CD4-positive, alpha-beta T cell treated with Interleukin-4 for 4 hours (primary cell): ENCODE data around the gene SMARCD1.
"Not testable (repeated sequence)": the region's sequence is repeated elsewhere in the genome, so short reads cannot be mapped to it uniquely, and the experiment has no call there.

ENCODE experiments used
- DNase-seq: peaks from one replicate; pipeline ENCODE4 v3.0.0-alpha.2; 2020

The SMARCD1 gene

DNA sequence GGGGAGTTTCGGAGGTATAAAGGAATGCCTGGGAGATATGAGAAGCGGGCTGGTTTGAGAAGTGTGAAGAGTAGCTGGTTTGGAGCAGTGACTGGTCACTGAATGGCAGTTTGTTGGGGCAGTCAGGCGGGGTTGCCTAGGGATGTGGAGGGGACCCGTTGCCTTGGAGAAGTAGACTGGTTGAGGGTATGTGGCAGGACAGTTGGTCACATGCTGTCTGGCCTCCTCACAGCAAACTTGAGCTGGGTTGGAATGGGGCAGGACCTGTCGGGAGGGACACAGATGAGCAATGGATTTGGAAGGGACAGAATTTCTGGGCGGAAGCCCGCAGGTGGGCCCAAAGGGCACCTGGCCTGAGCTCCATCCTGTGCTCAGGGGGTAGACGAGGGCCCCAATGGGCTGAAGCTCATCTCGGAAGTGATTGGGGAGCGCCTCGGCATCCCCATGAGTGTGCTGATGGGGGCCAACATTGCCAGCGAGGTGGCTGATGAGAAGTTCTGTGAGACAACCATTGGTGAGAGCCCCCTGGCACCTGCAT, 20.8 kb downstream of the SMARCD1 start:
- DNase-seq = no peak

- DNase-seq = no peak
Observed at GRCh38 chr12:50106907-50107306, 21.8 kb downstream of the SMARCD1 start.

DNA sequence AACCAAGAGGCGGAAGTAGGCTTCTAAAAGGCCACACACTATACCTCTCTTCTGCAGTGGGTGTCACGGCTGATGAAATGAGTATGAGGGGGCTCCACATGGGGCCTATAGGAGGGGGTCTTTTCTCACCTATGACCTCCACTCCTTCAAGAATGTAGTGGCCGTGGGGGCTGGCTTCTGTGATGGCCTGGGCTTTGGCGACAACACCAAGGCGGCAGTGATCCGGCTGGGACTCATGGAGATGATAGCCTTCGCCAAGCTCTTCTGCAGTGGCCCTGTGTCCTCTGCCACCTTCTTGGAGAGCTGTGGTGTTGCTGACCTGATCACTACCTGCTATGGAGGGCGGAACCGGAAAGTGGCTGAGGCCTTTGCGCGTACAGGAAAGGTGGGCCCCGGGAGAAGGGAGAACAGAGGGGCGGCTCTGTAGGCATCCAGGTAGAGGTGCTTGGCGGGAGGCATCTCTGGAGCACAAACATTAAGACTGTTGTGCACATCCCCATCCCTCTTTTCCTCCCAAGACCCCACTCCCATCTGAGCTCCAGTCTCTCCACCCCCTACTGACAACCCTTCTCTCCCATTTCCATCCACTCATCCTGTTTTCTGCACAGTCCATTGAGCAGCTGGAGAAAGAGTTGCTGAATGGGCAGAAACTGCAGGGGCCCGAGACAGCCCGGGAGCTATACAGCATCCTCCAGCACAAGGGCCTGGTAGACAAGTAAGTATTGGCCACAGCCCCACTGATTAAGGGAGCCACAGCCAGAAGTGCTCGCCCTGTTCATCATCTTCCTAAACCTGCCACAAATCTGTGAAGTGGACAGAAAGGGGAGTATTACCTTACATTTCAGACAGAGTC, 22.5 kb downstream of the SMARCD1 start:
- DNase-seq = no peak

DNA sequence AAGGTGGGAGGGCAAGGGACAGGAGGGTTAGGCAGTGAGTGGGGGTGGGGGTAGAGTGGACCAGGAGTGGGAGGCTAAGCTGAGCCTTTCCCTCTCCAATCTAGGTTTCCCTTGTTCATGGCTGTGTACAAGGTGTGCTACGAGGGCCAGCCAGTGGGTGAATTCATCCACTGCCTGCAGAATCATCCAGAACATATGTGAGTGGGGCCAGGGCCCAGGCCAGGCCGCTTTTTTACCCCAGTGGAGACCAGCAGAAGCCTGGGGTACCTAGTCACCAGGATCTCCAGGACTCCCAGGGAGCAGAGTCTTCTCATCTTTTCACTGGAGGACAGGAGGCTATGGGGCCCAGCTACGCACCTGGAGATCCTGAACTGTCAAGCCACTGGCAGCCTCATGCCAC, 24.2 kb downstream of the SMARCD1 start:
- DNase-seq = no peak

DNA sequence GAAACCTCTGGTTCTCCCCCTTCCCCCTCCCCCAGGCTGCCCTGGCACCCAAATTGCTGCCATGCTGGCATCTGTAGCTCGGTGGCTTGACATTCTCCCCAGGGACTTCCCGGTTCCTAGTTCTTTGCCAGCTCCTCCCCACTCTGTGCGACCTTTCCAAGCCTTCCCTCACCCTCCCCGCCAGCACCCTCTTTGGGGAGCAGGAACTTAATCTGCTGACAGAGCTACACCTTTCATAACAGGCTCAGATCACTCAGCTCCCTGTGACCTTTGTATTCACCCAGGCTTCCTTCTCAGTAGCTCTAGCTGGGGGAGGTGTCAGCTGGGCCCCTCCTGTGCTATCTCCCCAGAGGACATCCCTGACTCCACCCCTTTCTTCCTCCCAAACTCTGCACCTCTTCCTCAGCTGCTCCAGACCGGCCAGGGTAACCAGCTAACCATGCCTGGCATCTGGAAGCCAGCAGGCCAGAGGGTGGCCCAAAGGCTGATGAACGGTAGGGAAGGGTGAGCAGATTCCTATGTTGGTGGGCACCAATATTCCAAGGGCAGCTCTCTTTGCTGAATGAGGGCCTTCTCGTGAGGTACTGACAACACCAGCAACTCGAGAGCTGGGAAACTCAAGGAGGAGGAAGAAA, 25.1 kb downstream of the SMARCD1 start:
- DNase-seq = no peak

DNA sequence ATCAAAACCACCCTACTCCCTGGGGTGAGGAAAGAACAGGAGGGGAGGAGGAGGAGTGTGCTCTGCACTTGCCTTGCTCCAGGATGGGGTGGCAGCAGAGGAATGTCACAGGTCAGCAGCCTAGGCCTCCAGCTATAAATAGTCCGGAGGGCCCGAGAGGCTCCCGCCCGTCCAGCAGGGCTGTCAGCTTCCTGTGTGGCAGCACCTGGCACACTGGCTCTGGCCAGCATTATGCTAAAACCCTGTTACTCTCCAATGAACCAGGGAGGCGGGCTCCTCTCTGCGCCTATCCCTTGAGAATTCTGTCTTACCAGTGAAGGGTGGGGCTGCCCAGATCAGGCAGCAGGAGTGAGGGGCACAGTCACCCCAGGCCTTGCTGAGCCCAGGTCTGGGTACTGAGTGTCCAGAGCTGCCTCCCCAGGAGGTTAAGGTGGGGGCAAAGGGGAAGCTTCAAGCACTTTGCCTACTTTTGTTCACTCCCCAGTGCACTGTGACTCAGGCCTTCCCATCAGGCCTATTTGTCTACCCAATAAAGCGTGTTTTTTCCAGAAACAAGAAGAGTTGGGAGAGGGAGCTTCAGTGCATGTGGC, 25.7 kb downstream of the SMARCD1 start:
- no peak for DNase-seq

GRCh38 chr12:50111395-50111692, 26.2 kb downstream of the SMARCD1 start:
- DNase-seq = no peak

GRCh38 chr12:50111693-50112455, 26.7 kb downstream of the SMARCD1 start, which contains the start of gene COX14:
Gene COX14 (plus strand): TSS chr12:50112236. CDS start chr12:50120044, 7,808 bp downstream.
- peak; percentile 100 for DNase-seq

DNA sequence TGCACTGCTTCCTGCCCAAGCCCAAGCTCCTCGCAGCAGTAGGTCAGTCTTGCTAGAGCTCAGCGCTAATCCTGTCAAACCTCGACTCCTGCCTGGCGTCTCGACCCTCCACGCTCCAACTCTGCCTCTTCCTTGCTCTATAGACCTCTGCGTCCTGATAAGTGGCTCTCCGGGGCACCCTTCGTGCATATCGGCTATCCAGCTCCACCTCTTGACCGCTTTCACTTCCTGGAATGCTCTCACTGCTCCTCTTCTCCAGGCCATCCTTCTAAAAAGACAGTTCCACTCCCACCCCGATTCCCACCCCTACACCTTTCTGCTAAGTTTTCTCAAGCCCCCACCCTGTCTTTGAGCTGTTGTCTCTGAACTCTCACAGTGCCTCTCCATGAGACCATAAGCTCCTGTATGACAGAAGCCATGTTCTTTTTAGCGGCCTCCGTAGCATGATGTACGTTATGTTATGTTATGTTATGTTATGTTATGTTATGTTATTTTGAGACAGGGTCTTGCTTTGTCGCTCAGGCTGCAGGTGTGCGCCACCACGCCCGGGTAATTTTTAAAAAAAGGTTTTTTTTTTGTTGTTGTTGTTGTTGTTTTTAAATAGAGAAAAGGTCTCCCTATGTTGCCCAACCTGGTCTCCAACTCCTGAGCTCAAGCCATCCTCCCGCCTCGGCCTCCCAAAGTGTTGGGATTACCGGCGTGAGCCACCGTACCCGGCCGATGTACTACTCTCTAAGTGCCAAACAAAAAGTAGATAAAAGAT, 27.5 kb downstream of the SMARCD1 start:
- peak; percentile 31 for DNase-seq

DNA sequence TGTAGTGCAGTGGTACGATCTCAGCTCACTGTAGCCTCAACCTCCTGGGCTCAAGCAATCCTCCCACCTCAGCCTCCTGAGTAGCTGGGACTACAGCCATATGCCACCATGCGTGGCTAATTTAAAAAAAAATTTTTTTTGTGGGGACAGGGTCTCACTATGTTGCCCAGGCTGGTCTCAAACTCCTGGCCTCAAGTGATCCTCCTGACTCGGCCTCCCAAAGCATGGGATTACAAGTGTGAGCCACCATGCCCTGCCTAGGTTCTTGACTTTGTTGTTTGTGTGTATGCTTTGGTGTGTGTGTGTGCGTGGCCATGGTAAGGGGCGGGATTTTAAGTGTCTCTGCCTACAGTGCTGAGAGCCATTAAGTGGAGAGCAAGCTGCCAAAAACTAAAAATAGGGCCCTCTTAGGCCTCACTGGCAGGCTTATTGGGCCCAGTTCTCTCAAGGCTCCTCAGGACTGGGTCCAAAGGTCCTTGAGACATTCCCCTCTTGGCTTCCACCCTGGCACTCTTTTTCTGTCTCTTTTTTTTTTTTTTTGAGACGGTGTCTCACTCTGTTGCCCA, 32.0 kb downstream of the SMARCD1 start:
- DNase-seq = no peak

GRCh38 chr12:50119387-50119786, 34.2 kb downstream of the SMARCD1 start:
- DNase-seq = no peak

GRCh38 chr12:50120521-50120920, 35.4 kb downstream of the SMARCD1 start:
- no peak for DNase-seq

GRCh38 chr12:50120953-50121352, 35.8 kb downstream of the SMARCD1 start:
- no peak for DNase-seq

GRCh38 chr12:50121641-50122040, 36.5 kb downstream of the SMARCD1 start:
- DNase-seq = no peak

DNA sequence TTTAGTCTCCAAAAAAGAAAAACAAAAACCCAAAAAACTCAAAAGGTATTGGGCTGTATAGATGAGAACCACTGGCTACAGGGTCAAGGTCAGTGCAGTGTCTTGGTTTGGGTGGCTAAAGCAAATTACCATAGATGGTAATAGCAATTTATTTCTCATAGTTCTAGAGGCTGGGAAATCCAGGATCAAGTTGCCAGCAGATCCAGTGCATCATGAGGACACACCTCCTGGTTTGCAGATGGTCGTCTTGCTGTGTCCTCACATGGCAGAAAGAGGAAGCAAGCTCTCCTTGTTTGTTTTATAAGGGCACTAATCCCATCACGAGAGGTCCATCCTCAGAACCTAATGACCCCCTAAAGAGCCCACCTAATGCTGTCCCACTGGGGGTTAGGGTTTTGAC, 38.1 kb downstream of the SMARCD1 start:
- no peak for DNase-seq

DNA sequence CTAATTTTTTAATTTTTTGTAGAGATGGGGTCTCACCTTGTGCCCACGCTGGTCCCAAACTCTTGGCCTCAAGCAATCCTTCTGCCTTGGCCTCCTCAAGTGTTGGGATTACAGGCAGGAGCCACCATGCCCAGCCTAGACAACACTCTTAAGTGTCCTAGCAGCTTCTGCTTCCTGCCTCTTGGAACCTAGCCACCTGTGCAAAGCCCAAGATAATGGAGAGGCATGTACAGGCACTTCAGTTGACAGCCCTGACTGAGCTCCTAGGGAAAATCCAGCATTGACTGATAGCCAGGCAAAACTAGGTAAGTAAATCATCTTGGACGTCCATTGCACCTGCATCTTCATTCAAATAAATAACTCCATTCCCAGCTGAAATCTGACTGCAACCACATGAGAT, 42.4 kb downstream of the SMARCD1 start:
- DNase-seq = no peak

- no peak for DNase-seq
Observed at GRCh38 chr12:50129290-50129689, 44.1 kb downstream of the SMARCD1 start.

DNA sequence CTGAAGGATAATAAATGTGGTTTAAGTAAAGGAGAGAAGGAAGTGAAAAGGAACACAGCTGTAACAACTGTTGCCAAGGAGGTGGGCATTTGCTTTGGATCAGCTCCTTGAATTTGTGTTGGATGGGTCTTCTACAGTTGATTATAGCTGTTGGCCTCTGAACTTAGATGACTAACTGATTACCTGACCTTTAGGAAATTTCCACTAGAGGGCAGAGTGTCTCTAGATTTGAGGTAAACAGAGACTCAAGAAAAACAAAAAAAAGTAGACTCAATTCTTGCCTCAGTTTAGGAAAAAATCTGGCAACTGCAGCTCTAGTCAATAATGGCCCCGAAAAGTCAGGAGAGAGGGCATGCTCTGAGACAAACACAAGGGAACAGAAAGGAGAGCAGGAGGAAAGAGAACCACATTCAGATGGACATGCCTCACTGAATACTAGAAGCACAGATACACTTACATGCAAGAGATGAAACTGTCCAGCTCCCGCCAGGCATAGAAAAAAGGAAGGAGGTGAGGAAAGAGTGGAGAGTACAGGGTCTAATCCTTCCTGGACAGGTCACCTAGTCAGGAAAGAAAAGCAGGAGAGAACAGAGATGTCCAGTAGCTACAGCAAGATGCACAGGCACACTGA, 47.5 kb downstream of the SMARCD1 start:
- peak; percentile 56 for DNase-seq

GRCh38 chr12:50142993-50143392, 57.9 kb downstream of the SMARCD1 start:
- DNase-seq = no peak

DNA sequence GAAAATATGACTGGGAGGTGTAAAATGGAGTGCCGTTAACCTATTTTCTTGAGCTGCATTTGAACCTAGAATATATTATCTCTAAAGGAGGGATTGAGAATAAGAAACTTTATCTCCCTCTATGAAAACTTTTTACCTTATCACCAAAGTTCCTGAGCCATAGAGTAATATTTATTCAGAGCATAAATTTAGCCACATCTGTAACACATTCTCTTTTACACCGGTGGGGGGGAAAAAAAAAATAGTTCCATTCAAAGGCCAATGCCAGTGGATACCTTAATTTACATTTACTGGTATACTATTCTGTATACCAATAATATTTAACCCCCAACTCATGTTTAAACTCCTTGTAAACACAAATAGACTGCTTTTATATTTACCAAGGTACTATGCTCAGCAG, 60.3 kb downstream of the SMARCD1 start:
- no peak for DNase-seq

GRCh38 chr12:50147281-50147680, 62.1 kb downstream of the SMARCD1 start:
- no peak for DNase-seq

DNA sequence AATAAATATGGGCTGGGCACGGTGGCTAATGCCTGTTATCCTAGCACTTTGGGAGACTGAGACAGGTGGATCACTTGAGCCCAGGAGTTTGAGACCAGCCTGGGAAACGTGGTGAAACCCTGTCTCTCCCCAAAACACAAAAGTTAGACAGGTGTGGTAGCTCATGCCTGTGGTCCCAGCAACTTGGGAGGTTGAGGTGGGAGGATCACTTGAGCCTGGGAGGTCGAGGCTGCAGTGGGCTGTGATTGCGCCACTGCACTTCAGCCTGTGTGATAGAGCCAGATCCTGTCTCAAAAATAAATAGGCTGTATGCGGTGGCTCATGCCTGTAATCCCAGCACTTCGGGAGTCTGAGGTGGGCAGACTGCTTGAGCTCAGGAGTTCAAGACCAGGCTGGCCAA, 62.9 kb downstream of the SMARCD1 start:
- DNase-seq = not testable (repeated sequence)
